ENCODE data around the gene CST7. TPM values are rescaled to one million over a fixed set of nuclear protein-coding genes. Genes with fewer than 3 reads are reported as not detected.

Gene CST7
- total RNA-seq, 1 donor from 2014 or later, result not detected

DNA sequence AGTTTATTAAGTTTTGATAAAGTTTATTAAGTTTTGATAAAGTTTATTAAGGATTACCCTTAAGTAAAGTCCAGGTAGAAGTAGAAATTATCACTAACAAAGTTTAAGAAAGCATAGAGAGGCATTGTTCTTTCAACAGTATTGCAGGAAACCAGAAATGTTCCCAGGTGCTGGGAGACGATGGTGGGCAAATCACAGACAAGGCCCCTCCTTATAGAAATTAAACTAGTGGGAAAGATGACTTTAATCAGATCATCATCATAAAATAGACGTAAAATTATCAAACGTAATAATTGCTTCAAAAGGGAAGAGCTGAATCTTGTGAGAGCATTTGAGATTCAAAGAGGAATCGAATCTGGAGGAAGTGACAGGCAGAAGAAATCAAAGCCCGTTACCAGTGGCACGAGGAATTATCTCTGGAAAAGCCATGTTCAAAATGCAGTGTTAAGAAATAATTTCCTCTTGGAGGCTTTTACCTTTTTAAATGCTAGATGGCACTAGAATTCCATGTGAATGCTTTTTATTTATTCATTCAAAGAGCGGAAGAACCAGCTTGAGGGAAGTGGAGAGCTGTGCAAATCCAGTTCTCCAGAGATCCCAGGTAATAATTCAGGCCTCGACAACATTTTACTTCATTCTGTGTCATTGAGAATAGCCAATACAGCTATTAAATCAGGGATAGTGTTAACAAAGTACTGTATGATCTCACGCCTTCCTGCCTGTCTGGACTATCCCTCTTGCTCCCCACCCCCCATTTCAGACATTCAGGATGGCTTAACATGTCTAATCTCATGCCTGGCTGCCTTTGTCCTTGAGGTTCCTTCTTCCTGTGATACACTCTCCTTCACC lies 44.5 kb downstream of the CST7 start:
- Mint-ChIP-seq H3K36me3 (no peaks in the 10 kb centered on the region), H3K27ac (no peak overlapping the region), H3K4me3 (peak overlapping the region; percentile 98), H3K9me3 (no peaks in the 10 kb centered on the region), H3K4me1 (peaks cover 39% of the 10 kb centered on the region), H3K27me3 (ENCODE audit: insufficient read depth, low read depth) (peaks cover 10% of the 10 kb centered on the region)
- Histone ChIP-seq H3K4me2 (peak overlapping the region; percentile 87), H3K36me3 (no peaks in the 10 kb centered on the region), H3K79me2 (ENCODE audit: low read depth) (peaks cover 35% of the 10 kb centered on the region), H3F3A (ENCODE audit: low read depth) (no peaks in the 10 kb centered on the region), H3K4me1 (peaks cover 13% of the 10 kb centered on the region), H4K20me1 (ENCODE audit: low read depth) (peaks cover 11% of the 10 kb centered on the region), H2AFZ (replicated peaks) (no peak overlapping the region), H3K27me3 (peaks cover 52% of the 10 kb centered on the region), H3K27ac (no peak overlapping the region), H3K9ac (no peak overlapping the region), H3K9me3 (ENCODE audit: low read depth) (no peaks in the 10 kb centered on the region), H3K4me3 (peak overlapping the region; percentile 53)
- TF ChIP-seq EZH2 (IDR thresholded peaks at IDR 0.05) (no peak), EZH2phosphoT487 (IDR thresholded peaks at IDR 0.05) (no peak)
- TF ChIP-seq, protein P1, sequence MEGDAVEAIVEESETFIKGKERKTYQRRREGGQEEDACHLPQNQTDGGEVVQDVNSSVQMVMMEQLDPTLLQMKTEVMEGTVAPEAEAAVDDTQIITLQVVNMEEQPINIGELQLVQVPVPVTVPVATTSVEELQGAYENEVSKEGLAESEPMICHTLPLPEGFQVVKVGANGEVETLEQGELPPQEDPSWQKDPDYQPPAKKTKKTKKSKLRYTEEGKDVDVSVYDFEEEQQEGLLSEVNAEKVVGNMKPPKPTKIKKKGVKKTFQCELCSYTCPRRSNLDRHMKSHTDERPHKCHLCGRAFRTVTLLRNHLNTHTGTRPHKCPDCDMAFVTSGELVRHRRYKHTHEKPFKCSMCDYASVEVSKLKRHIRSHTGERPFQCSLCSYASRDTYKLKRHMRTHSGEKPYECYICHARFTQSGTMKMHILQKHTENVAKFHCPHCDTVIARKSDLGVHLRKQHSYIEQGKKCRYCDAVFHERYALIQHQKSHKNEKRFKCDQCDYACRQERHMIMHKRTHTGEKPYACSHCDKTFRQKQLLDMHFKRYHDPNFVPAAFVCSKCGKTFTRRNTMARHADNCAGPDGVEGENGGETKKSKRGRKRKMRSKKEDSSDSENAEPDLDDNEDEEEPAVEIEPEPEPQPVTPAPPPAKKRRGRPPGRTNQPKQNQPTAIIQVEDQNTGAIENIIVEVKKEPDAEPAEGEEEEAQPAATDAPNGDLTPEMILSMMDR (IDR thresholded peaks at IDR 0.05), result no peak
- no peak for DNase-seq (ENCODE audit: low spot score)

DNA sequence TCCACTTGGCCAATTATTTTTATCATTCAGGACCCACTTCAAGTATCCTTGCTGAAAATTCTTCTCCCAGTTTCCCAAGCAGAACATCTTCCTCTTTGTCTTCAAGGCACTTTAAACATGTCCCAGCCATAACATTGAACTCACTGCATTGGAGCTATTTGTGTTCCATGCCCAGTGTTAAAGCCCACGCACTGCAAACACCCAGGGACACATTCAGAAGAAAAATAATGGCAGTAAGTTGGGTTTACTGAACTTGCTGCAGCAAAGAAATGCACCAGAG lies 45.1 kb downstream of the CST7 start:
- H3K4me1 Mint-ChIP-seq, result peaks cover 39% of the 10 kb centered on the region
- no peak for TF ChIP-seq EZH2 (IDR thresholded peaks at IDR 0.05)
- no peak for TF ChIP-seq EZH2phosphoT487 (IDR thresholded peaks at IDR 0.05)
- TF ChIP-seq, protein P1 (IDR thresholded peaks at IDR 0.05), result no peak
- Histone ChIP-seq H3K9ac (no peak overlapping the region), H3K4me3 (no peak overlapping the region), H3K9me3 (ENCODE audit: low read depth) (no peaks in the 10 kb centered on the region), H3K4me1 (peaks cover 13% of the 10 kb centered on the region), H3K36me3 (no peaks in the 10 kb centered on the region), H3K79me2 (ENCODE audit: low read depth) (peaks cover 31% of the 10 kb centered on the region), H3K27me3 (peaks cover 58% of the 10 kb centered on the region), H3K27ac (no peak overlapping the region), H2AFZ (replicated peaks) (no peak overlapping the region), H3K4me2 (no peak overlapping the region), H4K20me1 (ENCODE audit: low read depth) (peaks cover 11% of the 10 kb centered on the region), H3F3A (ENCODE audit: low read depth) (no peaks in the 10 kb centered on the region)
- peaks cover 11% of the 10 kb centered on the region for H3K27me3 Mint-ChIP-seq (ENCODE audit: insufficient read depth, low read depth)
- H3K27ac Mint-ChIP-seq, result no peak overlapping the region
- peak overlapping the region; percentile 12 for H3K4me3 Mint-ChIP-seq
- no peaks in the 10 kb centered on the region for H3K36me3 Mint-ChIP-seq
- no peaks in the 10 kb centered on the region for H3K9me3 Mint-ChIP-seq
- DNase-seq (ENCODE audit: low spot score), result no peak

GRCh38 chr20:24994470-24995368 lies 45.6 kb downstream of the CST7 start:
- Histone ChIP-seq H3K36me3 (no peaks in the 10 kb centered on the region), H3K9ac (no peak overlapping the region), H2AFZ (replicated peaks) (no peak overlapping the region), H3K4me3 (no peak overlapping the region), H4K20me1 (ENCODE audit: low read depth) (peaks cover 11% of the 10 kb centered on the region), H3K79me2 (ENCODE audit: low read depth) (peaks cover 25% of the 10 kb centered on the region), H3K4me1 (peaks cover 13% of the 10 kb centered on the region), H3F3A (ENCODE audit: low read depth) (no peaks in the 10 kb centered on the region), H3K27ac (no peak overlapping the region), H3K4me2 (no peak overlapping the region), H3K27me3 (peaks cover 64% of the 10 kb centered on the region), H3K9me3 (ENCODE audit: low read depth) (no peaks in the 10 kb centered on the region)
- Mint-ChIP-seq H3K27ac (no peak overlapping the region), H3K4me1 (peaks cover 39% of the 10 kb centered on the region), H3K36me3 (no peaks in the 10 kb centered on the region), H3K9me3 (no peaks in the 10 kb centered on the region), H3K4me3 (peak overlapping the region; percentile 33), H3K27me3 (ENCODE audit: insufficient read depth, low read depth) (peaks cover 16% of the 10 kb centered on the region)
- peak; percentile 84 for DNase-seq (ENCODE audit: low spot score)
- TF ChIP-seq, protein P1 (IDR thresholded peaks at IDR 0.05), result peak; percentile 93
- TF ChIP-seq EZH2 (IDR thresholded peaks at IDR 0.05) (peak; percentile 22), EZH2phosphoT487 (IDR thresholded peaks at IDR 0.05) (no peak)
